Esophagus (tissue), 2 donors: ENCODE results near the gene SDHAF4. TPM values are rescaled to one million over a fixed set of nuclear protein-coding genes. Genes with fewer than 3 reads are reported as not detected.
A peak's percentile ranks its signal among the peaks of the same experiment; 100 is the strongest.
"Not testable (repeated sequence)": the region's sequence is repeated elsewhere in the genome, so short reads cannot be mapped to it uniquely, and the experiment has no call there.

Experiments used
- H3K27ac ChIP-seq, 2 donors: one replicate each; pipeline ENCODE4 v1.5.1; 2013; ENCODE audit warnings: low read depth in 2 of 2, mild to moderate bottlenecking in 2 of 2, inconsistent platforms in 1 of 2, low read length in 1 of 2, moderate library complexity in 1 of 2
- H3K27me3 ChIP-seq, 2 donors: one replicate each; pipeline ENCODE4 v1.6.1; 2013; ENCODE audit warnings: low read length in 2 of 2, control low read depth in 1 of 2, mild to moderate bottlenecking in 1 of 2; ENCODE audit not compliant: insufficient read depth in 2 of 2, control insufficient read depth in 1 of 2
- H3K36me3 ChIP-seq, 2 donors: one replicate each; pipeline ENCODE4 v1.6.1; 2013; ENCODE audit warnings: low read length in 1 of 2; ENCODE audit not compliant: control insufficient read depth in 2 of 2, insufficient read depth in 2 of 2
- H3K4me1 ChIP-seq, 2 donors: one replicate each; pipeline ENCODE4 v1.6.1; 2013; ENCODE audit warnings: low read length in 1 of 2; ENCODE audit not compliant: control insufficient read depth in 2 of 2, insufficient read depth in 2 of 2
- H3K4me3 ChIP-seq, 2 donors: one replicate each; pipeline ENCODE4 v1.5.1; 2013; ENCODE audit warnings: low read length in 2 of 2, mild to moderate bottlenecking in 2 of 2, low read depth in 1 of 2, moderate library complexity in 1 of 2
- H3K9me3 ChIP-seq, 2 donors: one replicate each; pipeline ENCODE4 v1.6.1; 2013; ENCODE audit warnings: mild to moderate bottlenecking in 2 of 2, low read depth in 1 of 2, low read length in 1 of 2, moderate library complexity in 1 of 2; ENCODE audit not compliant: control insufficient read depth in 2 of 2, insufficient read depth in 1 of 2
- WGBS, 2 donors: extraction: QIAGEN DNeasy Blood & Tissue Kit; methylation state at CpG; one replicate each; pipeline ENCODE4 v1.1.7; 2013; 5-methylcytosine and 5-hydroxymethylcytosine counted together
- polyA plus RNA-seq, 2 donors: library from polyadenylated mRNA; stranded (reverse); fragments of 200-250 nt; gene quantifications; one replicate each; pipeline ENCODE4 v1.2.3, GENCODE V29; 2013
- donor health status: healthy with polysubstance abuse.
- donor health status: Bipolar disorder and iron deficiency.

Gene SDHAF4
- polyA plus RNA-seq, 2 donors, result 4.9 to 10.1 TPM

DNA sequence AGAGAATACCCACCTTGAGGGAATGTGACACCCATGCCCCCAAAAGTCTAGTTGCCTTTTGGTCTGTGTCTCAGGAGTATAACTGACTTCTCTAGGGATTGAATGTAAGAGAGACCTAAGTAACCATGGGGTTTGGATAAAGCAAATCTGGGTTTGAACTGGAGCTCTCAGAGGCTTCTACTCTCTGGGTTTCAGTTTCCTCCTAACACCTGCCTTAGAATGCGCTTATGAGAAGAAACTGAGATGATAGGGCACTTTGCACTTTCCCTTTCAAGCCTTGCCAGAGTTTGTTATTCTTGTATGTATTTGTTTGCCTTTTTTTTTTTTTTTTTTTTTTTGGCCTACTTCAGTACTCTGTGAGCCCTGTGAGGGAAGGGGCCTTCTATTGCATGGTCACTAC, 19.4 kb downstream of the SDHAF4 start:
- Histone ChIP-seq H3K36me3 (no peaks in the 10 kb centered on the region), H3K9me3 (no peaks in the 10 kb centered on the region), H3K27ac (no peak overlapping the region), H3K27me3 (no peaks in the 10 kb centered on the region), H3K4me1 (no peaks in the 10 kb centered on the region), H3K4me3 (no peak overlapping the region)
- 73 to 84% methylated on average over 1 of the region's 1 CpG for WGBS, 2 donors

DNA sequence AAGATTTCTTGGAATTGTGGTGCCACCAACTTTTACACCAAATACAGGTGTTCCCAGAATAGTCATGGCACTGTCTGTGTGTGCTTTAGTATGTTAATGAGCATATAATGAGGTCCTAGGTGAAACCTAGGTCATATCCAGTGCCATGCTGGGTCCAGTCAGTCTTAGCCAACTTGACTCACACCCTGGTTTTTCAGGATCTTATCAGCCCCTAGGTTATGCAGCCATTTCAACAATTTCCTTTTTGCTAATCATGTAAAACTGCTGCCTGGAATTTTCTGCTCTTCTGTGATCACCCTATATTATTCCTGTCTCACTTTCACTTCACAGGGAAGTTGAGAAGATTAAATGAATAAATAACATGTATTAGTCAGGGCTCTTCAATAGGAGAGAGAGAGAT, 23.7 kb downstream of the SDHAF4 start:
- Histone ChIP-seq H3K9me3 (no peaks in the 10 kb centered on the region), H3K27ac (peak overlapping the region; percentile 2 to 21), H3K4me1 (peaks cover 0 to 5% of the 10 kb centered on the region in 2 donors), H3K27me3 (no peaks in the 10 kb centered on the region), H3K36me3 (no peaks in the 10 kb centered on the region), H3K4me3 (no peak overlapping the region)

DNA sequence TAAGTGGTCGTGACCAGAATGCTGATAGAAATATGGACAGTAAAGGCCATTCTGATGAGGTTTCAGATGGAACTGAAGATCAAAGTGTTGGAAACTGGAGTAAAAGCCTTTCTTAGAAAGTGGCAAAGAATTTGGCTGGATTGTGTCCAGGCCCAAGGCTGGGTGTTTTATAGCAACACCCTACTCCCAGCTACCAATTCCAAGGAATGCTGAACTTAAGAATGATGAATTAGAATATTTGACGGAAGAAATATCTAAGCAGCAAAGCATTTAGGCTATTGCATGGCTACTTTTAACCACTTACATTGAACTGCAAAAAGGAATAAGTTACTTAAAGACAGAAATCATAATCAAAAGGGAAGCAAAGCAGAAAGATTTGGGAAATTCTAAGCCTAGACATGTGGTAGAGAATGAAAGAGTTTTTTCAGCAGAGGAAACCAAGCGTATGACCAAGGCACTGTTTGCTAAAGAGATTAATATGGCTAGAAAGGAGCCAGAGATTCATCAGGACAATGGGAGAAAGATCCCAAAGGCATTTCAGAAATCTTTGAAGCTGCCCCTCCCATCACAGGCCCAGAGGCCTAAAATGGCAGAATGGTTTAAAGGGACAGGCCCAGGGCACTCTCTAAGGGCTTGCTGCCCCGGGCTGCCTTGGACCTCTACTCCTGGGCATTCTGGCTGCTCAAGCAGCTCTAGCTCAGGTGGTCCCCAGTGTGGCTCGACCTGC, 25.8 kb downstream of the SDHAF4 start:
- H3K27ac ChIP-seq, result no peak overlapping the region
- H3K4me3 ChIP-seq, result no peak overlapping the region
- 39 to 49% methylated on average over 5 of the region's 5 CpGs for WGBS, 2 donors

DNA sequence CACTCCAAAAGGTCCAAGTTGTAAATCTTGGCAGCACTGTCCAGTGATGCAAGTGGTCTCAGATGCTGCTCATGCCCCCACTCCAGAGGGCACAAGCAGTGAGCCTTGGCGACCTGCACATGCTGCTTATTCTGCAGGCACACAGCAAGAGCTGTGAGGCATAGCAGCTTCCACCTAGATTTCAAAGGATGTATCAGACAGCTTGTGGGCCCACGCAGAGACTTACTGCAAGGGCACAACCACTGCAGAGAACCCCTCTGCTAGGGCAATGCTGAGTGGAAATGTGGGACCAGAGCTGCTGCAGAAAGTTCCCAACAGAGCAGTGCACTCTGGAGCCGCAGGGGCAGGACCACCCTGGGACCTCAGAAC, 26.4 kb downstream of the SDHAF4 start:
- peaks cover 0 to 5% of the 10 kb centered on the region in 2 donors for H3K4me1 ChIP-seq
- H3K9me3 ChIP-seq, result no peaks in the 10 kb centered on the region
- H3K27me3 ChIP-seq, result no peaks in the 10 kb centered on the region
- H3K4me3 ChIP-seq, result no peak overlapping the region
- H3K36me3 ChIP-seq, result no peaks in the 10 kb centered on the region
- WGBS, 2 donors, result 84 to 90% methylated on average over 3 of the region's 3 CpGs
- no peak overlapping the region for H3K27ac ChIP-seq

More for the DNA sequence above, 25.8 kb downstream of the SDHAF4 start:
- H3K27me3 ChIP-seq, result no peaks in the 10 kb centered on the region
- no peaks in the 10 kb centered on the region for H3K9me3 ChIP-seq
- peaks cover 0 to 5% of the 10 kb centered on the region in 2 donors for H3K4me1 ChIP-seq
- no peaks in the 10 kb centered on the region for H3K36me3 ChIP-seq

DNA sequence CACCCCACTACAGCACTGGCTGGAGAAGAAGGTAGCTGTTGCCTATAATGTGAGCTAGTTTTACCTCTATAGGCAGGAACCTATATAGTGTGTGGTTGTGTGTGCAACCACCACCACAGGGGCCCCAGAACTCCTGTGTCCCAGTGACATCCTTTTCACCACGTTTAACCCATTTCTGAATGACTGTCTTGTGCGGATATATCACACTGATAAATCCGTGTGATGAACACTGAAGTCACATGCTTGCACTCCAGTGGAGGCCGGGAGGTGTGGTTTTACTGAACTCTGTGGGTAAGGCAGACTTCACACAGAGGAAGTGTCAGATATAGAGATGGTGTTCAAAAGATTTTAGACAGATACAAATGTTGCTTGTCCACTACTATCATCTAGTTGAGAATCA, 32.5 kb downstream of the SDHAF4 start:
- H3K27ac ChIP-seq, result no peak overlapping the region
- H3K4me3 ChIP-seq, result no peak overlapping the region
- 70 to 77% methylated on average over 4 of the region's 4 CpGs for WGBS, 2 donors
- no peaks in the 10 kb centered on the region for H3K27me3 ChIP-seq
- H3K9me3 ChIP-seq, result no peaks in the 10 kb centered on the region
- H3K4me1 ChIP-seq, result no peaks in the 10 kb centered on the region
- H3K36me3 ChIP-seq, result no peaks in the 10 kb centered on the region

DNA sequence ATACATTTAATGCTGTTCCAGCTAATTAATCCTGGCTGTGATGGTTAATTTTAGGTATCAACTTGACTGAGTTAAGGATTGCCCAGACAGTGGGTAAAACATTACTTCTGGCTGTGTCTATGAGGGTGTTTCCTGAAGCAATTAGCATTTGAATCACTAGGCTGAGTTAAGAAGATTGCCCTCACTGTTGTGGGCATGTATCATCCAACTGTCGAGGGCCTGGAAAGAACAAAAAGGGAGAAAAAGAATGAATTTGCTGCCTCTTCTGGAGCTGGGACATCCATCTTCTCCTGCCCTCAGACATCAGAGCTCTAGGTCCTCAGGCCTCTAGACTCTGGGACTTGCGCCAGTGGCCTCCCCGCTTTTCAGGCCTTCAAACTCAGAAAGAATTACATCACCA, 34.3 kb downstream of the SDHAF4 start:
- Histone ChIP-seq H3K27ac (no peak overlapping the region), H3K36me3 (no peaks in the 10 kb centered on the region), H3K4me3 (no peak overlapping the region), H3K4me1 (no peaks in the 10 kb centered on the region), H3K9me3 (no peaks in the 10 kb centered on the region), H3K27me3 (no peaks in the 10 kb centered on the region)
- WGBS, 2 donors, result 69% methylated on average over 3 of the region's 3 CpGs

DNA sequence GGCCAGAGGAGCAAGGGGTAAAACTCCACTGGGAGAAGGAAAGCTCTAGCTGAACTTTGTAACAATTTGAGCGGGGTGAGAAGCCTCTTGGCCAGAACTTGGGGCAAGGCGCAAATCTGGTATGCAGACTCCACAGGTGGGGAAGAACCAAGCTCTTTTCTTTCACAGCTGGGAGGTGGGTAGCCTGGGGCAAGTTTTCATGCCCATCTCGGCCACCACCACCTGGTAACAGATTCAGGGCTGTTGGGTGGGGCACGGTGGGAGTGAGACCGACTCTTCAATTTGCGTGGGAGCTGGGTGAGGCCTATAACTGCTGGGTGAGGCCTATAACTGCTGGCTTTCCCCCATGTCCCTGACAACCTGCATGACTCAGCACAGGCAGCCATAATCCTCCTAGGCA, 37.5 kb downstream of the SDHAF4 start:
- no peaks in the 10 kb centered on the region for H3K4me1 ChIP-seq
- no peak overlapping the region for H3K4me3 ChIP-seq
- WGBS, 2 donors, result 84 to 92% methylated on average over 6 of the region's 6 CpGs
- H3K9me3 ChIP-seq, result no peaks in the 10 kb centered on the region
- no peaks in the 10 kb centered on the region for H3K36me3 ChIP-seq
- H3K27ac ChIP-seq, result no peak overlapping the region
- no peaks in the 10 kb centered on the region for H3K27me3 ChIP-seq

DNA sequence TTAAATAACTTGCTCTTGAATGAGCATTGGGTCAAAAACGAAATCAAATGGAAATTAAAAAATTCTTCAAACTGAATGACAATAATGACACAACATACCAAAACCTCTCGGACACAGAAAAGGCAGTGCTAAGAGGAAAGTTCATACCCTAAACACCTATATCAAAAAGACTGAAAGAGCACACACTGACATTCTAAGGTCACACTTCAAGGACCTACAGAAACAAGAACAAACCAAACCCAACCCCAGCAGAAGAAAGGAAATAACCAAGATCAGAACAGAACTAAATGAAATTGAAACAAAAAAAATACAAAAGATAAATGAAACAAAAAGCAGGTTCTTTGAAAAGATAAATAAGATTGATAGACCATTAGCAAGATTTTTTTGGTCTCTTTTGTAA, 40.6 kb downstream of the SDHAF4 start:
- not testable (repeated sequence) for H3K4me3 ChIP-seq, H3K36me3 ChIP-seq, H3K27me3 ChIP-seq, H3K9me3 ChIP-seq, H3K4me1 ChIP-seq, H3K27ac ChIP-seq
- 57 to 76% methylated on average over 2 of the region's 2 CpGs for WGBS, 2 donors

DNA sequence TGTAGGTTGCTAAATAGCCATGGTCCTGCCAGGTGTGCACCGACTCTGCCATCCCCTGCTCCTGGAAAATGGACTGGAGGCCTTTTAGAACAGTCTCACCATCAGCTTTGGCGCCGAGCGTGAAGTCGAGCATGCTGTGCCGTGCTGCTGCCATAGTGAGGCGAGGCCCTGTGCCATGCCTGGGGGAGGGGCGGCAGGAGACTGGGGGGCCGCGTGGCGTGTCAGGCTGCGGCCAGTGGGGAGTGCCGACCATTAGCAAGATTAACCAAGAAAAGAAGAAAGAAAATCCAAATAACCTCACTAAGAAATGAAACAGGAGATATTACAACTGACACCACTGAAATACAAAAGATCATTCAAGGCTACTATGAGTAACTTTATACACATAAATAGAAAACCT, 42.5 kb downstream of the SDHAF4 start:
- not testable (repeated sequence) for H3K36me3 ChIP-seq, H3K4me1 ChIP-seq, H3K27me3 ChIP-seq, H3K9me3 ChIP-seq, H3K4me3 ChIP-seq, H3K27ac ChIP-seq
- WGBS, 2 donors, result 90 to 93% methylated on average over 13 of the region's 13 CpGs

DNA sequence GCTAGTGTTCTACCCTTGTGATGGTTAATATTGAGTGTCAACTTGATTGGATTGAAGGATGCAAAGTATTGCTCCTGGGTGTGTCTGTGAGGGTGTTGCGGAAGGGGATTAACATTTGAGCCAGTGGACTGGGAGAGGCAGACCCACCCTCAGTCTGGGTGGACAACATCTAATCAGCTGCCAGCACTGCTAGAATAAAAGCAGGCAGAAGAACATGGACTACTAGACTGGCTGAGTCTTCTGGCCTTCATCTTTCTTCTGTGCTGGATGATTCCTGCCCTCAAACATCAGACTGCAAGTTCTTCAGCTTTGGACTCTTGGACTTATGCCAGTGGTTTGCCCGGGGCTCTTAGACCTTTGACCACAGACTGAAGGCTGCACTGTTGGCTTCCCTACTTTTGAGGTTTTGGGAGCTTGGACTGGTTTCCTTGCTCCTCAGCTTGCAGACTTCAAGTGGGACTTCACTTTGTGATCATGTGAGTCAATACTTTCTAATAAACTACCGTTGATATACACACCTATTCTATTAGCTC, 50.1 kb downstream of the SDHAF4 start:
- no peaks in the 10 kb centered on the region for H3K27me3 ChIP-seq
- no peaks in the 10 kb centered on the region for H3K4me1 ChIP-seq
- no peak overlapping the region for H3K27ac ChIP-seq
- no peaks in the 10 kb centered on the region for H3K9me3 ChIP-seq
- 62 to 75% methylated on average over 3 of the region's 3 CpGs for WGBS, 2 donors
- H3K36me3 ChIP-seq, result no peaks in the 10 kb centered on the region
- no peak overlapping the region for H3K4me3 ChIP-seq
